HEK293 (cell line): ENCODE results near the gene PRRT1.
A peak's percentile ranks its signal among the peaks of the same experiment; 100 is the strongest.

Experiments
- CTCF ChIA-PET: fragments of 350-600 bp; formaldehyde crosslinking; extraction: SDS; loops from one replicate; lab custom pipeline; 2021; ENCODE audit warnings: antibody characterized with exemption; lab: Yijun Ruan, JAX
- POLR2A ChIA-PET: fragments of 300-600 bp; formaldehyde crosslinking; extraction: SDS; loops from one replicate; lab custom pipeline; 2020; ENCODE audit warnings: antibody characterized with exemption, inconsistent platforms; lab: Yijun Ruan, JAX
- H3K27ac ChIP-seq: fragments of 200-500 bp; sonication (Bioruptor generic); 2 replicates; pipeline ENCODE4 v1.5.1; 2014; ENCODE audit warnings: low read depth, low read length, control low read depth, inconsistent platforms; ENCODE audit errors: extremely low read depth
- H3K36me3 ChIP-seq, 2 experiments: fragments of 200-500 bp in 1 of 2; sonication (Bioruptor generic) in 1 of 2; 1 replicate in 1 of 2; 2 replicates in 1 of 2; pipeline ENCODE4 v1.5.1; 2014 to 2017; ENCODE audit warnings: inconsistent platforms in 2 of 2, low read length in 2 of 2; ENCODE audit not compliant: control insufficient read depth in 2 of 2, insufficient read depth in 1 of 2
- H3K4me1 ChIP-seq: fragments of 200-500 bp; sonication (Bioruptor generic); 2 replicates; pipeline ENCODE4 v1.5.1; 2014; ENCODE audit warnings: mild to moderate bottlenecking, low read length, inconsistent platforms; ENCODE audit not compliant: control insufficient read depth, insufficient read depth
- H3K4me3 ChIP-seq: 2 replicates; pipeline ENCODE4 v1.5.1; 2011; ENCODE audit warnings: low read depth, mild to moderate bottlenecking, control low read depth, low read length, moderate library complexity
- H3K9me3 ChIP-seq: fragments of 200-500 bp; sonication (Bioruptor generic); 2 replicates; pipeline ENCODE4 v1.5.1; 2014; ENCODE audit warnings: low read depth, low read length, inconsistent platforms; ENCODE audit not compliant: control insufficient read depth, insufficient read depth
- ELK4 ChIP-seq: IDR thresholded peaks from 2 replicates; pipeline ENCODE4 v1.6.1; 2011; ENCODE audit warnings: mild to moderate bottlenecking, low read depth, low read length, borderline replicate concordance
- PRDM1 ChIP-seq: fragments of 450-650 bp; formaldehyde crosslinking; IDR thresholded peaks from 2 replicates; pipeline ENCODE4; 2016; ENCODE audit warnings: missing biosample characterization, missing genetic modification characterization
- REPIN1 ChIP-seq: fragments of 450-650 bp; formaldehyde crosslinking; IDR thresholded peaks from 2 replicates; pipeline ENCODE4 v1.5.1; 2017; ENCODE audit warnings: missing biosample characterization, missing genetic modification characterization, low read depth
- REST ChIP-seq: fragments of 450-650 bp; formaldehyde crosslinking; IDR thresholded peaks from 2 replicates; pipeline ENCODE4 v1.5.1; 2016; ENCODE audit warnings: missing biosample characterization, missing genetic modification characterization
- SP2 ChIP-seq: fragments of 450-650 bp; formaldehyde crosslinking; IDR thresholded peaks from 2 replicates; pipeline ENCODE4 v1.5.1; 2016; ENCODE audit warnings: missing biosample characterization, missing genetic modification characterization
- ZBTB21 ChIP-seq: fragments of 450-650 bp; formaldehyde crosslinking; IDR thresholded peaks from 2 replicates; pipeline ENCODE4 v1.5.1; 2017; ENCODE audit warnings: missing biosample characterization, missing genetic modification characterization
- ZFP41 ChIP-seq: fragments of 450-650 bp; formaldehyde crosslinking; IDR thresholded peaks from 2 replicates; pipeline ENCODE4 v1.5.1; 2016; ENCODE audit warnings: missing biosample characterization, missing genetic modification characterization, borderline replicate concordance
- ZNF121 ChIP-seq: fragments of 450-650 bp; formaldehyde crosslinking; IDR thresholded peaks from 2 replicates; pipeline ENCODE4 v1.5.1; 2016; ENCODE audit warnings: missing biosample characterization, missing genetic modification characterization
- ZNF169 ChIP-seq: fragments of 450-650 bp; formaldehyde crosslinking; IDR thresholded peaks from 2 replicates; pipeline ENCODE4 v1.5.1; 2016; ENCODE audit warnings: missing biosample characterization, missing genetic modification characterization
- ZNF202 ChIP-seq: fragments of 450-650 bp; formaldehyde crosslinking; IDR thresholded peaks from 2 replicates; pipeline ENCODE4 v1.5.1; 2016; ENCODE audit warnings: missing biosample characterization, missing genetic modification characterization, borderline replicate concordance
- ZNF223 ChIP-seq: fragments of 450-650 bp; formaldehyde crosslinking; IDR thresholded peaks from 2 replicates; pipeline ENCODE4 v1.5.1; 2016; ENCODE audit warnings: missing biosample characterization, missing genetic modification characterization
- ZNF404 ChIP-seq: fragments of 450-650 bp; formaldehyde crosslinking; IDR thresholded peaks from 2 replicates; pipeline ENCODE4 v1.5.1; 2017; ENCODE audit warnings: missing biosample characterization, missing genetic modification characterization
- ZNF423 ChIP-seq: fragments of 450-650 bp; formaldehyde crosslinking; IDR thresholded peaks from 2 replicates; pipeline ENCODE4 v1.5.1; 2016; ENCODE audit warnings: missing biosample characterization, missing genetic modification characterization
- ZNF544 ChIP-seq: fragments of 450-650 bp; formaldehyde crosslinking; IDR thresholded peaks from 2 replicates; pipeline ENCODE4 v1.5.0; 2017; ENCODE audit warnings: missing biosample characterization, missing genetic modification characterization
- ZNF571 ChIP-seq: fragments of 450-650 bp; formaldehyde crosslinking; IDR thresholded peaks from 2 replicates; pipeline ENCODE4 v1.5.0; 2017; ENCODE audit warnings: missing biosample characterization, missing genetic modification characterization
- TF ChIP-seq, protein P1 (sequence below): fragments of 450-650 bp; formaldehyde crosslinking; IDR thresholded peaks from 2 replicates; pipeline ENCODE4 v1.5.1; 2016; ENCODE audit warnings: missing biosample characterization, missing genetic modification characterization
- TF ChIP-seq, protein P2 (sequence below): fragments of 450-650 bp; formaldehyde crosslinking; IDR thresholded peaks from 2 replicates; pipeline ENCODE4 v1.5.1; 2016; ENCODE audit warnings: missing biosample characterization, missing genetic modification characterization
- TF ChIP-seq, protein P3 (sequence below): fragments of 450-650 bp; formaldehyde crosslinking; IDR thresholded peaks from 2 replicates; pipeline ENCODE4 v1.5.1; 2016; ENCODE audit warnings: missing biosample characterization, missing genetic modification characterization, low read depth

Gene PRRT1

DNA sequence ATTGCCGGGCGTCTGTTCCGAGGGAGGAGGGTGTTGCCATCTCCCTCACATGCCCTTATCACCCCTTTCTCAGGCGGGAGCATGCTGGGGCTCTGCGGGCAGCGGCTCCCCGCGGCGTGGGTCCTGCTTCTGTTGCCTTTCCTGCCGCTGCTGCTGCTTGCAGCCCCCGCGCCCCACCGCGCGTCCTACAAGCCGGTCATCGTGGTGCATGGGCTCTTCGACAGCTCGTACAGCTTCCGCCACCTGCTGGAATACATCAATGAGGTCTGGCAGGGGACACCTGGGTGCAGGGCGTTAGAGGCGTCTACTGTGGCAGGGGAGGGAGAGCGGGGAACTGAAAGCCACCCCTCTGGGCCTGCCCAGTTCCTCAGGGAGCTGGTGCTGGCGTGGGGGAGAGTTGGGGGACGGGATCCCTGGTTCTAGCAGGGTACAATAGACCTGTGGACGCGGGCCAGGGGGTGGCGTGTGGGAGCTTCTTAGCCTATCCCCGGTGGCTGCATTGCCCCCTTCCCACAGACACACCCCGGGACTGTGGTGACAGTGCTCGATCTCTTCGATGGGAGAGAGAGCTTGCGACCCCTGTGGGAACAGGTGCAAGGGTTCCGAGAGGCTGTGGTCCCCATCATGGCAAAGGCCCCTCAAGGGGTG is 2.9 kb upstream of the PRRT1 start (continued):
- TF ChIP-seq, protein P1, sequence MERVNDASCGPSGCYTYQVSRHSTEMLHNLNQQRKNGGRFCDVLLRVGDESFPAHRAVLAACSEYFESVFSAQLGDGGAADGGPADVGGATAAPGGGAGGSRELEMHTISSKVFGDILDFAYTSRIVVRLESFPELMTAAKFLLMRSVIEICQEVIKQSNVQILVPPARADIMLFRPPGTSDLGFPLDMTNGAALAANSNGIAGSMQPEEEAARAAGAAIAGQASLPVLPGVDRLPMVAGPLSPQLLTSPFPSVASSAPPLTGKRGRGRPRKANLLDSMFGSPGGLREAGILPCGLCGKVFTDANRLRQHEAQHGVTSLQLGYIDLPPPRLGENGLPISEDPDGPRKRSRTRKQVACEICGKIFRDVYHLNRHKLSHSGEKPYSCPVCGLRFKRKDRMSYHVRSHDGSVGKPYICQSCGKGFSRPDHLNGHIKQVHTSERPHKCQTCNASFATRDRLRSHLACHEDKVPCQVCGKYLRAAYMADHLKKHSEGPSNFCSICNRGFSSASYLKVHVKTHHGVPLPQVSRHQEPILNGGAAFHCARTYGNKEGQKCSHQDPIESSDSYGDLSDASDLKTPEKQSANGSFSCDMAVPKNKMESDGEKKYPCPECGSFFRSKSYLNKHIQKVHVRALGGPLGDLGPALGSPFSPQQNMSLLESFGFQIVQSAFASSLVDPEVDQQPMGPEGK (tag by site-specific recombination) = peak; percentile 81
- TF ChIP-seq, protein P2, sequence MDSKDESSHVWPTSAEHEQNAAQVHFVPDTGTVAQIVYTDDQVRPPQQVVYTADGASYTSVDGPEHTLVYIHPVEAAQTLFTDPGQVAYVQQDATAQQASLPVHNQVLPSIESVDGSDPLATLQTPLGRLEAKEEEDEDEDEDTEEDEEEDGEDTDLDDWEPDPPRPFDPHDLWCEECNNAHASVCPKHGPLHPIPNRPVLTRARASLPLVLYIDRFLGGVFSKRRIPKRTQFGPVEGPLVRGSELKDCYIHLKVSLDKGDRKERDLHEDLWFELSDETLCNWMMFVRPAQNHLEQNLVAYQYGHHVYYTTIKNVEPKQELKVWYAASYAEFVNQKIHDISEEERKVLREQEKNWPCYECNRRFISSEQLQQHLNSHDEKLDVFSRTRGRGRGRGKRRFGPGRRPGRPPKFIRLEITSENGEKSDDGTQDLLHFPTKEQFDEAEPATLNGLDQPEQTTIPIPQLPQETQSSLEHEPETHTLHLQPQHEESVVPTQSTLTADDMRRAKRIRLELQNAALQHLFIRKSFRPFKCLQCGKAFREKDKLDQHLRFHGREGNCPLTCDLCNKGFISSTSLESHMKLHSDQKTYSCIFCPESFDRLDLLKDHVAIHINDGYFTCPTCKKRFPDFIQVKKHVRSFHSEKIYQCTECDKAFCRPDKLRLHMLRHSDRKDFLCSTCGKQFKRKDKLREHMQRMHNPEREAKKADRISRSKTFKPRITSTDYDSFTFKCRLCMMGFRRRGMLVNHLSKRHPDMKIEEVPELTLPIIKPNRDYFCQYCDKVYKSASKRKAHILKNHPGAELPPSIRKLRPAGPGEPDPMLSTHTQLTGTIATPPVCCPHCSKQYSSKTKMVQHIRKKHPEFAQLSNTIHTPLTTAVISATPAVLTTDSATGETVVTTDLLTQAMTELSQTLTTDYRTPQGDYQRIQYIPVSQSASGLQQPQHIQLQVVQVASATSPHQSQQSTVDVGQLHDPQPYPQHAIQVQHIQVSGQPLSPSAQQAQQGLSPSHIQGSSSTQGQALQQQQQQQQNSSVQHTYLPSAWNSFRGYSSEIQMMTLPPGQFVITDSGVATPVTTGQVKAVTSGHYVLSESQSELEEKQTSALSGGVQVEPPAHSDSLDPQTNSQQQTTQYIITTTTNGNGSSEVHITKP (tag by site-specific recombination) = peak; percentile 87
- no peak for TF ChIP-seq ZNF202 (tag by site-specific recombination)
- TF ChIP-seq ELK4 = no peak
- no peak for TF ChIP-seq ZNF571
- no peak for TF ChIP-seq ZNF404 (tag by site-specific recombination)
- TF ChIP-seq ZNF121 = no peak
- TF ChIP-seq PRDM1 = no peak
- TF ChIP-seq ZNF423 (tag by site-specific recombination) = peak; percentile 82
- no peak for TF ChIP-seq ZNF223 (tag by site-specific recombination)
- TF ChIP-seq ZNF544 (tag by site-specific recombination) = no peak
- no peak for TF ChIP-seq ZFP41 (tag by site-specific recombination)

GRCh38 chr6:32153564-32154513 is 2.1 kb upstream of the PRRT1 start, which contains the start of gene PPT2:
TSS of gene PPT2 (plus strand) at chr6:32154141. CDS start at chr6:32154595, 454 bp downstream.
- peak within 1 kb of the TSS; percentile 80 for H3K27ac ChIP-seq
- CTCF ChIA-PET = interaction anchor here (0.6 to 1.3 kb wide), 8 partner anchors 15 to 1223 kb away, joined by 3 to 21 read pairs (median 6); partner anchors contain the start of genes ATF6B and FKBPL
- TF ChIP-seq SP2 = peak; percentile 77
- no peak for TF ChIP-seq ZNF169 (tag by site-specific recombination)
- TF ChIP-seq REST (tag by site-specific recombination) = no peak; the same call in 1 of the 2 replicates
- 0 out of 2 replicates have a peak, but pooled peaks have one; percentile 18 for TF ChIP-seq REPIN1 (tag by site-specific recombination)
- TF ChIP-seq, protein P3, sequence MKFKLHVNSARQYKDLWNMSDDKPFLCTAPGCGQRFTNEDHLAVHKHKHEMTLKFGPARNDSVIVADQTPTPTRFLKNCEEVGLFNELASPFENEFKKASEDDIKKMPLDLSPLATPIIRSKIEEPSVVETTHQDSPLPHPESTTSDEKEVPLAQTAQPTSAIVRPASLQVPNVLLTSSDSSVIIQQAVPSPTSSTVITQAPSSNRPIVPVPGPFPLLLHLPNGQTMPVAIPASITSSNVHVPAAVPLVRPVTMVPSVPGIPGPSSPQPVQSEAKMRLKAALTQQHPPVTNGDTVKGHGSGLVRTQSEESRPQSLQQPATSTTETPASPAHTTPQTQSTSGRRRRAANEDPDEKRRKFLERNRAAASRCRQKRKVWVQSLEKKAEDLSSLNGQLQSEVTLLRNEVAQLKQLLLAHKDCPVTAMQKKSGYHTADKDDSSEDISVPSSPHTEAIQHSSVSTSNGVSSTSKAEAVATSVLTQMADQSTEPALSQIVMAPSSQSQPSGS = no peak
- TF ChIP-seq ZBTB21 = peak; percentile 80

More at GRCh38 chr6:32153564-32154513, 2.1 kb upstream of the PRRT1 start, which contains the start of gene PPT2:
- peak within 1 kb of the TSS; percentile 66 for H3K4me3 ChIP-seq
- H3K36me3 ChIP-seq = peaks cover 22 to 37% of the 10 kb centered on the region in 2 experiments
- H3K4me1 ChIP-seq = peaks cover 7% of the 10 kb centered on the region; the same call in 1 of the 2 replicates
- POLR2A ChIA-PET = interaction anchor here (0.6 to 3.4 kb wide), 14 partner anchors 9 to 817 kb away, joined by 3 to 38 read pairs (median 6); partner anchors contain the start of genes AGPAT1, ATF6B, DDX39B and FKBPL
- H3K9me3 ChIP-seq = no peaks in the 10 kb centered on the region
